HuH-7.5 (cell line): ENCODE data around the gene RBMY1B.
"Not testable (repeated sequence)": the region's sequence is repeated elsewhere in the genome, so short reads cannot be mapped to it uniquely, and the experiment has no call there.

Source experiments
- DNase-seq: peaks from one replicate; pipeline ENCODE4 v3.0.0; 2011; ENCODE audit warnings: low spot score

Gene RBMY1B

GRCh38 chrY:21511038-21511437, at the start of gene RBMY1B:
RBMY1B (plus strand) TSS chrY:21511338; CDS start chrY:21513351, 2,013 bp downstream.
- DNase-seq = not testable (repeated sequence)

GRCh38 chrY:21462915-21463314, 48.2 kb upstream of the RBMY1B start:
- not testable (repeated sequence) for DNase-seq

GRCh38 chrY:21482967-21483366, 28.2 kb upstream of the RBMY1B start:
- DNase-seq = no peak

- DNase-seq = not testable (repeated sequence)
Measured at GRCh38 chrY:21534579-21534978, 23.4 kb downstream of the RBMY1B start, which contains the start of gene RBMY1A1. RBMY1A1 (plus strand) TSS chrY:21534879; CDS start chrY:21536892, 2,013 bp downstream.

GRCh38 chrY:21559316-21559984, 48.3 kb downstream of the RBMY1B start:
- DNase-seq = not testable (repeated sequence)
